Dedifferentiated amniotic fluid mesenchymal stem cell (primary cell): ENCODE data around the gene IL36A.

ENCODE experiments used
- DNase-seq: peaks from one replicate; pipeline ENCODE4 v3.0.0-alpha.2; 2016; ENCODE audit errors: extremely low spot score

The IL36A gene

DNA sequence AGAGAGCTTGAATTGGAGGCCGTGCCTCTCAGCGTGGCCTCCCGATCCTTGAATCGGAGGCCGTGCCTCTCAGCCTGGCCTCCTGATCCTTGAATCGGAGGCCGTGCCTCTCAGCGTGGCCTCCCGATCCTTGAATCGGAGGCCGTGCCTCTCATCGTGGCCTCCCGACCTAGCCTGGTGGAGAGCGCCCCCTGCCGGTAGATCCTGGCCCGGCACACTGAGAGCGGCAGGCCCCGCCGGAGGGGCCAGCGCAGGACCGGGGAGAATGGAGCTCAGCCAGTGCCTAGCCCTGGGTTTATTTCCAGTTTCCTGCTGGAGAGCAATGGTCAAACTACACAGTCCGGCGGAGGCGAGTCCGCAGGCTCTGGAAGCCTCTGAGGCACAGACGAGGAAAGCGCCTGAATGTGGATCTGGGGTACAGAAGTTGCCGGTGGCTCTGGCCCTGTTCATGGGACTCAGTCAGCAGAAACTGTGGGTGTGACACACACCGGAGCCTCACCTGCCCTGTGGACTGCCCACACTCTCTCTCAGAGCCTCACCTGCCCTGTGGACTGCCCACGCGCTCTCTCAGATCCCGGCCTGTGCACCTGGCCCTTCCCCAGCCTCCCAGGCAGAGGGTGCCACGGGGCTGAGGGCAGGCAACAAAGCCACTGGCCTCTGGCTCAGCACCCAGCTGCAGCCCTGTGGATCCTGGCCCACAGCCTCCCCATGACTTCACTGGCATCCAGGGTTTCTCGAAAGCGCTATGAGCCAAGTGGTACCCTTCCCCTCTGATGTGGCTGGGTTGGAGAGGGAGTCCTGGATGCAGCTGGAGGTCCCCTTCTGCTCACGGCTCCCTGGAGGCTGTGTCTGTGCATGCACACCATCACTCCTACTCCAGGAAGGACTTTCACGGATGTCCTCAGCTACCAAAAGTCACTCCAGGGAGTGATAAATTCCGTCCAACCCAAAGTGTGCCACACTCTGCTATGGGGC, 45.9 kb downstream of the IL36A start:
- DNase-seq, result no peak

DNA sequence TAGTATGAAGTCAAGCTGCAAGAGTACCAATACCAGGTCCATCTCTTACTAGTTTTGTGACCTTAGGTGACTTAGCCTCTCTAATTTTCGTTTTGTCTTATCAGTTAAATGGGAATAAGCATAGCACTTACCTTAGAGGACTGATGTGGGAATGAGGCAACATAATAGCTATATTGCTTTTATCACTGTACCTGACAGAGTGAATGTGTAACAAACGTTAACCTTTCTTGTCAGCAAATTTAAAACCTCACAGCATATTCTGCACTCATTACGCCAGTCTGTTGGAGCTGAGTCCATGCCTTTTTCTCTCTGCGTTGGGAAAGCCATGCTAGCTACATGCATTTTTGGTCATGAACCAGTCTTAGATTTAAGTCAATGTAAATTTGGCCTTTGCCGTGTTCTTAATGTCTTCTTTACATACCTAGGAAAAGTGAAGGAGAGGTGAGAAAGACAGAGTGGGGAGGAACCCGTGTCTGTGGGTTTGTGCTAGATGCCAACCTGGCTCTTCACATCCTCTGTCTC, 47.2 kb downstream of the IL36A start, which contains the start of gene IL36B:
TSS of gene IL36B (minus strand) at position 472 of the 522 bp plus-strand sequence.
- no peak for DNase-seq

DNA sequence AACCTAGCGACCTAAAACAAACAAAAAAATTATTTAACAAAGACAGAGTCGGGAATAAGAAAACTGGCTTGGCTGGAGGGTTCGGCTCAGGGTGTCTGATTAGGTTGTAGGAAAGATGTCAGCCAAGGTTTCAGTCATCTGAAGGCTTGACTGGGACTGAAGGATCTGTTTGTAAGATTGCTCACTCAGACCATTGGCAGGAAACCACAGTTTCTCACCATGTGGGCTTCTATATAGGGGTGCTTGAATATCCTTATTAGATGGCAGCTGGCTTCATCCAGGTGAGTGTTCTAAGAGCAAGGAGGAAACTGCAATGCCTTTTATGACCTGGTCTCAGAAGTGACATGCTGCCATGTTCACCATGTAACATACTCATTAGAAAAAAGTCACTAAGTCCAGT, 48.4 kb downstream of the IL36A start:
- DNase-seq, result no peak

DNA sequence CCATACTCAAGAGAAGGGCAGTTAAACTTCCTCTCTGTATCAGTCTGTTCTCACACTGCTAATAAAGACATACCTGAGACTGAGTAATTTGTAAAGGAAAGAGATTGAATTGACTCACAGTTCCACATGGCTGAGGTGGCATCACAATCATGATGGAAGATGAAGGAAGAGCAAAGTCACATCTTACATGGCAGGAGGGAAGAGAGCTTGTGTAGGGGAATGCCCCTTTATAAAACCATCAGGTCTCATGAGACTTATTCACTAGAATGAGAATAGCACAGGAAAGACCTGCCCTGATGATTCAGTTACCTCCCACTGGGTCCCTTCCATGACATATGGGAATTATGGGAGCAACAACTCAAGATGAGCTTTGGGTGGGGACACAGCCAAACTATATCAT, 48.8 kb downstream of the IL36A start:
- DNase-seq, result no peak

DNA sequence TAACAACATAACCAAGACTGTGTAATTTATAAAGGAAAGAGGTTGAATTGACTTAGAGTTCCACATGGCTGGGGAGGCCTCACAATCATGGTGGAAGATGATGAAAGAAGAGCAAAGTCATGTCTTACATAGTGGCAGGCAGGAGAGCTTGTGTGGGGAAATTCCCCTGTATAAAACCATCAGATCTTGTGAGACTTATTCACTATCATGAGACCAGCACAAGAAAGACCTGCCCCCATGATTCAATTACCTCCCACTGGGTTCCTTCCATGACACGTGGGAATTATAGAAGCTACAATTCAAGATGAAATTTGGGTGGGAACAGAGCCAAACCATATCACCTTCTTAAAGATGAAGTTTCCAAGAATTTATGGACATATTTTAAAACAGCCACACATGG, 51.3 kb downstream of the IL36A start:
- DNase-seq, result no peak

DNA sequence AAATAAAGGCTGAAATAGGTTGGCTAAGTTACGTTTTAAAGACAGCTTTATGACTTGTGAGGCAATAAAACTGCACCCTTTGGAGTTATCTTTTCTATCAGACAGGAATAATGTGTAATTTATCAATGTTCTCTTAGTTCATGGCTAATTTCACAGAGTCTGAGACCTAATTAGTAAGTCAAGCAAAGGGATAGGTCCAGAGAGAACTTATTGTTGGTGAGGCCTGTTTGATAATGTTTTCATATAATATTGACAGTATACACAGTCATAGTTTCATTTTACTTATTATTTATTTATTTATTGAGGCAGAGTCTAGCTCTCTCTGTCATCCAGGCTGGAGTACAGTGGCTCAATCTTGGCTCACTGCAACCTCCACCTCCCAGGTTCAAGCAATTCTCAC, 51.9 kb downstream of the IL36A start:
- DNase-seq, result no peak
